HepG2 (cell line): ENCODE data around the gene OTUD7B. TPM values are rescaled to one million over a fixed set of nuclear protein-coding genes. Genes with fewer than 3 reads are reported as not detected.
A peak's percentile ranks its signal among the peaks of the same experiment; 100 is the strongest.

ENCODE experiments used
- AHR ChIP-seq: IDR thresholded peaks from 2 replicates; pipeline ENCODE4 v1.6.1; 2018; ENCODE audit warnings: missing genetic modification reagents, missing compliant biosample characterization
- ATF1 ChIP-seq: IDR thresholded peaks from 2 replicates; pipeline ENCODE4 v1.6.1; 2016; ENCODE audit warnings: mild to moderate bottlenecking, control low read depth
- ATM ChIP-seq: fragments of 450-650 bp; IDR thresholded peaks from 2 replicates; pipeline ENCODE4 v1.7.1; 2017; ENCODE audit warnings: mild to moderate bottlenecking, borderline replicate concordance
- CSRNP1 ChIP-seq: sonication (generic); formaldehyde crosslinking; IDR thresholded peaks from 2 replicates; pipeline ENCODE4 v1.8.1; 2023; ENCODE audit warnings: mild to moderate bottlenecking, missing genetic modification reagents
- CSRNP2 ChIP-seq: sonication (generic); formaldehyde crosslinking; conservative IDR thresholded peaks from 2 replicates; pipeline ENCODE4 v1.8.0; 2022; ENCODE audit warnings: low read depth, missing genetic modification reagents
- EZH2 ChIP-seq: conservative IDR thresholded peaks from 2 replicates; pipeline ENCODE4 v1.6.1; 2012; ENCODE audit warnings: mild to moderate bottlenecking, low read depth, low read length, moderate library complexity
- FOXM1 ChIP-seq: sonication (generic); formaldehyde crosslinking; IDR thresholded peaks from 2 replicates; pipeline ENCODE4 v1.5.0; 2020; ENCODE audit warnings: missing genetic modification reagents
- HNF1B ChIP-seq: sonication (generic); formaldehyde crosslinking; IDR thresholded peaks from 2 replicates; pipeline ENCODE4 v1.5.1; 2020; ENCODE audit warnings: mild to moderate bottlenecking, moderate library complexity, missing genetic modification reagents
- MBD4 ChIP-seq: IDR thresholded peaks from 2 replicates; pipeline ENCODE4 v1.6.1; 2012; ENCODE audit warnings: low read length, inconsistent platforms, borderline replicate concordance
- NCOA2 ChIP-seq: sonication (generic); formaldehyde crosslinking; IDR thresholded peaks from 2 replicates; pipeline ENCODE4 v1.8.0; 2022; ENCODE audit warnings: inconsistent platforms
- ONECUT2 ChIP-seq: sonication (generic); formaldehyde crosslinking; IDR thresholded peaks from 2 replicates; pipeline ENCODE4 v1.4.0; 2020; ENCODE audit warnings: missing genetic modification reagents
- PHF20 ChIP-seq: sonication (generic); formaldehyde crosslinking; IDR thresholded peaks from 2 replicates; pipeline ENCODE4 v1.5.0; 2020; ENCODE audit warnings: mild to moderate bottlenecking, missing genetic modification reagents
- RFX5 ChIP-seq: IDR thresholded peaks from 2 replicates; pipeline ENCODE4 v1.6.1; 2011; ENCODE audit warnings: low read depth, low read length, improper control_type of control experiment
- RFXANK ChIP-seq: IDR thresholded peaks from 2 replicates; pipeline ENCODE4 v1.6.1; 2016
- SIX1 ChIP-seq: sonication (generic); formaldehyde crosslinking; IDR thresholded peaks from 2 replicates; pipeline ENCODE4 v1.4.0; 2020; ENCODE audit warnings: missing genetic modification reagents, borderline replicate concordance
- SP2 ChIP-seq: sonication (generic); formaldehyde crosslinking; IDR thresholded peaks from 2 replicates; pipeline ENCODE4 v1.5.1; 2020; ENCODE audit warnings: mild to moderate bottlenecking, missing genetic modification reagents
- SRSF1 ChIP-seq: fragments of 200-400 bp; formaldehyde crosslinking; optimal IDR thresholded peaks from 2 replicates; pipeline ENCODE3; 2017; ENCODE audit warnings: mild to moderate bottlenecking, low read depth, low read length, moderate library complexity
- THAP11 ChIP-seq: IDR thresholded peaks from 2 replicates; pipeline ENCODE4 v1.6.1; 2016; ENCODE audit warnings: missing biosample characterization, missing genetic modification reagents
- ZBTB39 ChIP-seq: sonication (generic); formaldehyde crosslinking; IDR thresholded peaks from 2 replicates; pipeline ENCODE4 v1.5.0; 2020; ENCODE audit warnings: missing genetic modification reagents
- ZFY ChIP-seq: sonication (generic); formaldehyde crosslinking; IDR thresholded peaks from 2 replicates; pipeline ENCODE4 v1.4.0; 2020; ENCODE audit warnings: missing genetic modification reagents
- ZNF251 ChIP-seq: sonication (generic); formaldehyde crosslinking; IDR thresholded peaks from 2 replicates; pipeline ENCODE4 v1.9.0; 2021; ENCODE audit warnings: mild to moderate bottlenecking, missing genetic modification reagents
- ZNF30 ChIP-seq: sonication (generic); formaldehyde crosslinking; IDR thresholded peaks from 2 replicates; pipeline ENCODE4 v1.5.0; 2020; ENCODE audit warnings: mild to moderate bottlenecking, missing genetic modification reagents
- ZNF441 ChIP-seq: sonication (generic); formaldehyde crosslinking; IDR thresholded peaks from 2 replicates; pipeline ENCODE4 v1.7.0; 2021; ENCODE audit warnings: missing genetic modification reagents, borderline replicate concordance
- ZNF792 ChIP-seq: IDR thresholded peaks from 2 replicates; pipeline ENCODE4 v1.6.1; 2016
- polyA plus RNA-seq, 8 experiments: library from polyadenylated mRNA; depleted of rRNA in 3 of 8; stranded (reverse) in 7 of 8; unstranded in 1 of 8; fragments of >200 nt; fragmentation: Illumina TruSeq in 4 of 8; extraction: Trizol in 4 of 8; gene quantifications; 2 replicates each; pipeline versions ENCODE4 v1.2.1 to v1.2.3, GENCODE V29; 2011 to 2016; ENCODE audit warnings: low read depth in 4 of 8, missing spikeins in 1 of 8, mixed read lengths in 1 of 8; ENCODE audit not compliant: insufficient read depth in 1 of 8
- total RNA-seq, 5 experiments: library from RNA; depleted of rRNA; stranded (reverse); fragments of >200 nt; fragmentation: Illumina TruSeq; extraction: Trizol; gene quantifications; 2 replicates each; pipeline ENCODE4 v1.2.3, GENCODE V29; 2016; ENCODE audit warnings: low read depth in 1 of 5

The OTUD7B gene
- total and polyA plus RNA-seq, 2 of the 13 experiments (the other 11 are each of a cell fraction or from before 2014, with no cell fraction given), result 5.1 to 11.2 TPM

GRCh38 chr1:149899460-149900284 lies 110.9 kb downstream of the OTUD7B start, which contains the start of gene BOLA1 (continued):
- no peak for TF ChIP-seq ZNF251
- TF ChIP-seq NCOA2 (CRISPR knock-in tag), result peak; percentile 29; the same call in 1 of the 2 replicates
- no peak for TF ChIP-seq EZH2
- no peak for TF ChIP-seq CSRNP2 (CRISPR knock-in tag)
- no peak for TF ChIP-seq ONECUT2 (CRISPR knock-in tag)
- 0 out of 2 replicates have a peak, but pooled peaks have one; percentile 28 for TF ChIP-seq HNF1B
- TF ChIP-seq ZNF441 (CRISPR knock-in tag), result no peak
- peak; percentile 83; the same call in 1 of the 2 replicates for TF ChIP-seq AHR (CRISPR knock-in tag)
- TF ChIP-seq THAP11 (CRISPR knock-in tag), result peak; percentile 100
- no peak for TF ChIP-seq SRSF1
- no peak for TF ChIP-seq ATF1 (CRISPR knock-in tag)
- no peak for TF ChIP-seq ATM
- TF ChIP-seq SIX1 (CRISPR knock-in tag), result no peak
- TF ChIP-seq MBD4, result no peak
- TF ChIP-seq SP2 (CRISPR knock-in tag), result no peak
- TF ChIP-seq ZBTB39 (CRISPR knock-in tag), result no peak
- no peak for TF ChIP-seq ZNF30 (CRISPR knock-in tag)
- peak; percentile 69 for TF ChIP-seq PHF20 (CRISPR knock-in tag)
- no peak for TF ChIP-seq FOXM1 (CRISPR knock-in tag)
- no peak; the same call in 1 of the 2 replicates for TF ChIP-seq CSRNP1 (CRISPR knock-in tag)
- TF ChIP-seq RFX5, result no peak
- TF ChIP-seq ZNF792 (CRISPR knock-in tag), result no peak
- TF ChIP-seq ZFY (CRISPR knock-in tag), result peak; percentile 85
- no peak for TF ChIP-seq RFXANK (CRISPR knock-in tag)
